OCI-LY1 (cell line): Measurements from ENCODE around the gene SELPLG.
A peak's percentile ranks its signal among the peaks of the same experiment; 100 is the strongest.

Experiments used
- H2AFZ ChIP-seq: fragments of 200-600 bp; sonication (generic), shearing (Covaris generic); 2 replicates; pipeline ENCODE4 v1.6.0; 2014; ENCODE audit warnings: antibody characterized with exemption, mild to moderate bottlenecking, low read length
- H3F3A ChIP-seq: fragments of 200-600 bp; sonication (generic), shearing (Covaris generic); 2 replicates; pipeline ENCODE4 v1.6.0; 2014; ENCODE audit warnings: mild to moderate bottlenecking, antibody characterized with exemption, low read length, moderate library complexity; ENCODE audit not compliant: insufficient read depth
- H3K27ac ChIP-seq: fragments of 200-600 bp; sonication (generic); 2 replicates; pipeline ENCODE4 v1.5.1; 2014; ENCODE audit warnings: low read length, mixed run types, mild to moderate bottlenecking, low read depth; ENCODE audit not compliant: poor library complexity, severe bottlenecking
- H3K27me3 ChIP-seq: fragments of 200-600 bp; sonication (generic); 2 replicates; pipeline ENCODE4 v1.6.0; 2014; ENCODE audit warnings: antibody characterized with exemption, mild to moderate bottlenecking, low read length, moderate library complexity; ENCODE audit not compliant: insufficient read depth
- H3K36me3 ChIP-seq: fragments of 200-600 bp; sonication (generic); 2 replicates; pipeline ENCODE4 v1.6.1; 2014; ENCODE audit warnings: mild to moderate bottlenecking, antibody characterized with exemption, low read length, moderate library complexity, mixed read lengths; ENCODE audit not compliant: insufficient read depth
- H3K4me1 ChIP-seq: fragments of 200-600 bp; sonication (generic); 2 replicates; pipeline ENCODE4 v1.5.1; 2014; ENCODE audit warnings: mild to moderate bottlenecking, low read length, moderate library complexity; ENCODE audit not compliant: insufficient read depth, severe bottlenecking
- H3K4me2 ChIP-seq: fragments of 200-600 bp; sonication (generic), shearing (Covaris generic); 2 replicates; pipeline ENCODE4 v1.6.1; 2014; ENCODE audit warnings: low read length
- H3K4me3 ChIP-seq: fragments of 200-600 bp; sonication (generic); 2 replicates; pipeline ENCODE4 v1.5.1; 2014; ENCODE audit warnings: low read length, low read depth, mild to moderate bottlenecking, mixed read lengths; ENCODE audit not compliant: poor library complexity, severe bottlenecking
- H3K79me2 ChIP-seq: fragments of 200-600 bp; shearing (Covaris generic); 2 replicates; pipeline ENCODE4 v1.6.1; 2016; ENCODE audit warnings: mixed run types, low read length, mixed read lengths; ENCODE audit not compliant: insufficient read depth
- H3K9ac ChIP-seq: fragments of 200-600 bp; sonication (generic), shearing (Covaris generic); 2 replicates; pipeline ENCODE4 v1.6.1; 2014; ENCODE audit warnings: mild to moderate bottlenecking, low read length, mixed read lengths
- H3K9me2 ChIP-seq: fragments of 200-600 bp; sonication (generic), shearing (Covaris generic); 2 replicates; pipeline ENCODE4 v1.6.1; 2014; ENCODE audit warnings: low read depth, mild to moderate bottlenecking, low read length, mixed read lengths
- H3K9me3 ChIP-seq: fragments of 200-600 bp; shearing (Covaris generic); 2 replicates; pipeline ENCODE4 v1.6.1; 2014; ENCODE audit warnings: low read length, mixed read lengths
- H4K20me1 ChIP-seq: fragments of 200-600 bp; sonication (generic), shearing (Covaris generic); 2 replicates; pipeline ENCODE4 v1.6.0; 2016; ENCODE audit warnings: mild to moderate bottlenecking, low read length; ENCODE audit not compliant: insufficient read depth
- CTCF ChIP-seq: fragments of 200-600 bp; sonication (generic), shearing (Covaris generic); IDR thresholded peaks from 2 replicates; pipeline ENCODE4 v1.5.1; 2017; ENCODE audit warnings: mild to moderate bottlenecking, antibody characterized with exemption, low read length, moderate library complexity, mixed read lengths
- EZH2 ChIP-seq: fragments of 200-600 bp; sonication (generic), shearing (Covaris generic); IDR thresholded peaks from 2 replicates; pipeline ENCODE4 v1.8.0; 2017; ENCODE audit warnings: borderline replicate concordance, mixed run types, mild to moderate bottlenecking, antibody characterized with exemption, low read length, moderate library complexity, mixed read lengths

The SELPLG gene

GRCh38 chr12:108653082-108653516, 19.4 kb upstream of the SELPLG start:
- TF ChIP-seq CTCF, result no peak
- no peak for TF ChIP-seq EZH2
- Histone ChIP-seq H4K20me1 (no peaks in the 10 kb centered on the region), H3K36me3 (peaks cover 15% of the 10 kb centered on the region), H3K79me2 (no peaks in the 10 kb centered on the region), H3K4me1 (peaks cover 17% of the 10 kb centered on the region), H3K27me3 (no peaks in the 10 kb centered on the region), H3K9me2 (no peaks in the 10 kb centered on the region), H2AFZ (no peak overlapping the region), H3K4me3 (no peak overlapping the region), H3F3A (no peaks in the 10 kb centered on the region), H3K4me2 (0 out of 2 replicates have a peak overlapping the region, but pooled peaks have one; percentile 8), H3K9me3 (no peaks in the 10 kb centered on the region), H3K9ac (no peak overlapping the region), H3K27ac (peak overlapping the region; percentile 70)

- TF ChIP-seq EZH2, result no peak
- TF ChIP-seq CTCF, result no peak
- no peak overlapping the region for H3K27ac ChIP-seq
- H3F3A ChIP-seq, result no peaks in the 10 kb centered on the region
- H3K9me3 ChIP-seq, result no peaks in the 10 kb centered on the region
- H3K79me2 ChIP-seq, result no peaks in the 10 kb centered on the region
- H3K9ac ChIP-seq, result no peak overlapping the region
- no peak overlapping the region for H2AFZ ChIP-seq
- H4K20me1 ChIP-seq, result no peaks in the 10 kb centered on the region
- H3K4me2 ChIP-seq, result no peak overlapping the region
- peaks cover 17% of the 10 kb centered on the region for H3K4me1 ChIP-seq
- H3K36me3 ChIP-seq, result peaks cover 10% of the 10 kb centered on the region; the same call in 1 of the 2 replicates
- no peaks in the 10 kb centered on the region for H3K27me3 ChIP-seq
- no peak overlapping the region for H3K4me3 ChIP-seq
- H3K9me2 ChIP-seq, result no peaks in the 10 kb centered on the region
These were observed 16.4 kb upstream of the SELPLG start for GRCh38 chr12:108650083-108650482.

GRCh38 chr12:108649669-108650068, 16.0 kb upstream of the SELPLG start:
- H3K9me3 ChIP-seq, result no peaks in the 10 kb centered on the region
- H4K20me1 ChIP-seq, result no peaks in the 10 kb centered on the region
- H3K79me2 ChIP-seq, result no peaks in the 10 kb centered on the region
- H3K27ac ChIP-seq, result no peak overlapping the region
- no peaks in the 10 kb centered on the region for H3F3A ChIP-seq
- H3K4me1 ChIP-seq, result peaks cover 17% of the 10 kb centered on the region
- no peaks in the 10 kb centered on the region for H3K9me2 ChIP-seq
- H3K4me3 ChIP-seq, result no peak overlapping the region
- no peak overlapping the region for H3K9ac ChIP-seq
- no peak for TF ChIP-seq EZH2
- no peak for TF ChIP-seq CTCF
- H3K4me2 ChIP-seq, result no peak overlapping the region
- H2AFZ ChIP-seq, result no peak overlapping the region
- peaks cover 13% of the 10 kb centered on the region; the same call in 1 of the 2 replicates for H3K36me3 ChIP-seq
- no peaks in the 10 kb centered on the region for H3K27me3 ChIP-seq
